ENCODE results near the gene CRYL1. TPM values are rescaled to one million over a fixed set of nuclear protein-coding genes. Genes with fewer than 3 reads are reported as not detected.

Gene CRYL1
- total and polyA plus RNA-seq, 2 of the 13 experiments (the other 11 are each of a cell fraction or from before 2014, with no cell fraction given), result 57.2 to 115 TPM

GRCh38 chr13:20387006-20387405, 138.7 kb downstream of the CRYL1 start (continued):
- TF ChIP-seq PBX3 (CRISPR knock-in tag; IDR thresholded peaks at IDR 0.05; ENCODE audit: borderline replicate concordance) (no peak), ZNF7 (CRISPR knock-in tag; IDR thresholded peaks at IDR 0.05) (no peak), CCDC6 (CRISPR knock-in tag; IDR thresholded peaks at IDR 0.05) (no peak), MATR3 (CRISPR knock-in tag; IDR thresholded peaks at IDR 0.05) (no peak), PHF20 (CRISPR knock-in tag; IDR thresholded peaks at IDR 0.05) (no peak), TBP (CRISPR knock-in tag; IDR thresholded peaks at IDR 0.05) (no peak), HIC2 (CRISPR knock-in tag; IDR thresholded peaks at IDR 0.05; ENCODE audit: low read depth) (no peak), KMT2B (CRISPR knock-in tag; IDR thresholded peaks at IDR 0.05) (no peak), ARNT (IDR thresholded peaks at IDR 0.05) (no peak), BRCA1 (CRISPR knock-in tag; IDR thresholded peaks at IDR 0.05) (no peak)

GRCh38 chr13:20383058-20383457, 142.6 kb downstream of the CRYL1 start:
- no peak for ATAC-seq
- TF ChIP-seq ZNF747 (CRISPR knock-in tag; IDR thresholded peaks at IDR 0.05; ENCODE audit: borderline replicate concordance), result no peak
- no peak for TF ChIP-seq ATF4 (CRISPR knock-in tag; IDR thresholded peaks at IDR 0.05)
- no peak for TF ChIP-seq ZBTB44 (CRISPR knock-in tag; IDR thresholded peaks at IDR 0.05)
- H3K27me3 ChIP-seq (ENCODE audit: control insufficient read depth in 1 of 2, insufficient read depth in 2 of 2, low read length in 2 of 2), result 0 out of 5 replicates have a peak, but pooled peaks cover 0 to 7% of the 10 kb centered on the region in 2 experiments
- no peaks in the 10 kb centered on the region for H3K4me1 ChIP-seq (ENCODE audit: insufficient read depth, low read length)
- H3K9ac ChIP-seq (ENCODE audit: insufficient read depth, low read depth, low read length), result no peak overlapping the region
- no peaks in the 10 kb centered on the region for H3K36me3 ChIP-seq (replicated peaks in 1 of 2; ENCODE audit: control insufficient read depth in 1 of 2, insufficient read depth in 2 of 2, low read length in 2 of 2)
- no TSS peak for BruUV-seq (replicated peaks)
- no peak overlapping the region for H2AFZ ChIP-seq (ENCODE audit: low read length)
- WGBS (ENCODE audit: low lambda C conversion rate), result 40% methylated on average over 2 of the region's 2 CpGs
- H3K9me3 ChIP-seq (ENCODE audit: low read length), result no peaks in the 10 kb centered on the region
- ChIA-PET CTCF (ENCODE audit: low intra/inter-chr PET ratio, low total read pairs) (no interaction called here), POLR2A (no interaction called here)
- no peak overlapping the region for H3K27ac ChIP-seq (ENCODE audit: extremely low read length, insufficient read depth, low read length)
- H4K20me1 ChIP-seq (ENCODE audit: insufficient read depth, low read length), result no peaks in the 10 kb centered on the region
- DNase-seq (ENCODE audit: low spot score), result no peak
- no peak overlapping the region for H3K4me3 ChIP-seq (replicated peaks in 1 of 3; ENCODE audit: insufficient read depth in 1 of 3, low read depth in 2 of 3, low read length in 3 of 3)
- no peak for FAIRE-seq
- no peaks in the 10 kb centered on the region for H3K79me2 ChIP-seq (ENCODE audit: insufficient read depth, low read length)
- intact Hi-C loops (cut with micrococcal nuclease; ENCODE audit: unreplicated experiment), result no loop called here
- in situ Hi-C loops (cut with HindIII; ENCODE audit: extremely low pct_ligation_motif_present, low pct_unique_long_range_greater_than_20kb), result no loop called here
- H3K4me2 ChIP-seq (ENCODE audit: low read depth, low read length), result no peak overlapping the region

Data from HepG2 (cell line).